HG02642 (cell line): ENCODE data around the gene ACSL6.

Source experiments
- ATAC-seq: cut with Tn5 transposase; IDR thresholded peaks from one replicate; pipeline ENCODE4 v1.9.1; 2021; ENCODE audit warnings: mild to moderate bottlenecking; ENCODE audit not compliant: unreplicated experiment, poor library complexity

The ACSL6 gene

GRCh38 chr5:132001647-132002561, 9.6 kb downstream of the ACSL6 start:
- ATAC-seq: no peak

DNA sequence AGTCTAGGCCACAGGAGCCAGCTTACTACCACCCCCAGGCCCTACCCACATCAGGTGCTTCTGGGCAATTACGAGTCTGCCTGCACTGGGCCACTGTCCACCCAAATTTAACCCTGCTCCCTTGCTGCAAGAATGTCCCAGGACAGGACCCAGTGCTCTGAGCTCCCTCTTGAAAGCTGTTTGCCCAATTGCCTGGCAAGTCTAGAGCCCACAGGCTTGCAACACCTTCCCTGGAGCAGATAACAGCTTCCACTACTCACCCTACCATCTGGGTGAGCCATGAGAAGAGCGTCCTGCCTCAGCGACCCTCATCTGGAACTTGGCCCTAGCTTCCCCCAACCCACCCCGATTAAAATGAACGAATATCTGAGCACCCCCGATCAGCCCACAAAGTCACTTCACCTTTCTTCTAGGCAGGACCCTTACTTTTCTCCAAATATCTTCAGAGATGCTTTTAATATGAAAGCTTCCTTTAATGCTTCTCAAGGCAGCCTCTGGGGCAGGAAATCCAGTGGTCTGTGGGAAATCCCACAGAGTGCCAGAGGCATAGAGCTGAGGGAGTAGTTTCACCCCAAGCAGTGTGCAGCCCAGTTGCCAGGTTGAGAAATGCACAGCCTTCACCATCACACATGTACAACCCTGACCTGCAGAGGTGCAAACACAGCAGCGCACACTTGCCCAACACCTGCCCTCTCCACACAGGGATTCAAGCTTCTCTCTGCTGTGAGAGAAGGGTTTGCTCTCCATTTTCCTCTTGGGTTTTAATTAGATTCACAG, 10.6 kb downstream of the ACSL6 start:
- ATAC-seq: no peak

GRCh38 chr5:132000241-132000490, 11.3 kb downstream of the ACSL6 start:
- no peak for ATAC-seq

- no peak for ATAC-seq
These were observed 11.8 kb downstream of the ACSL6 start for GRCh38 chr5:131999441-132000240.

DNA sequence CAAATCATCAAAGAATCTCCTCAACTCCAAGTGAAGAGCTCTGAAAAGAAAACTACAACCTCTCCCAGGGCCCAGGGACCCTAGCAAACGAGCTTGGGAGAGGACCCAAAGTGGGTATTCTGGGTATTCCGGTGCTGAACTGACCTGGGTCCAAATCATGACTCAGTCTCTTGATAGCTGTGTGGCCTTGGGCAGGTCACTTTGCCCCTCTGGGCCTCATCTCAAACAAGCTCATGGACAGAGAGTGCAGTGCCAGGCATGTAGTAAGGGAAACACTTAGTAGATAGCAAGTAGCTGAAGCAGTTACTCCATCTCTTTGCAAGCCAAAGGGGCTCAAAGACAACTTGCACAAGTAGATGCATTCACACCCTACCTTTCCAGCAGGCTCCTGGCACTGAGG, 12.4 kb downstream of the ACSL6 start:
- no peak for ATAC-seq

DNA sequence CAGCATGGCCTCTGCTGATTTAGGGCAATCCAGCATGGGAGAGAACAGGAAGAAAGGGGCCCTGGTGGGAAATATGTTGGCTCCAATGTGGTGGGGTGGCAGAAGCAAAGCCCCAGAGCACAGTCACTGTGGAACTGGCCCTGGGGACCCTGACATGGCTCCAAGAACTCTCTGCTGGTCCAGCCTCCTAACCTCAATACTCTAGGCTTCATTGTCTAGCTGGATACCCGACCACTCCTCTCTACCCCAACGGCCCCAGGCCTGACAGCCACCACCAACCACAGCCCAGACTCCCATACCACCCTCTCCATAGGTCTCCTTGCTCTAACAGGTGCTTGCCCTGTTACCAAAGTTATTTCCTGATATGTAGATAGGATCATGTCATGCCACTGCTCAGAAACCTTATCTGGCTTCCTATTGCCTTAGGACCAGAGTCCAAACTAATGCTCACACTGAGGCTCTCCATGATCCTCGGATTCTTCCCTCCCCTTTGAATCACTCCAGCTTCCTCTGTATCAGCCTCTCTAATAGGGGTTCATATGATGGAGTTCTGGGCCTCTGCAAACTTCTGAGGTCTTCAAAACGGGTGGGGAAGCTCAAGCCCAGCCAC, 12.9 kb downstream of the ACSL6 start:
- ATAC-seq: no peak

GRCh38 chr5:131997727-131998117, 13.7 kb downstream of the ACSL6 start:
- no peak for ATAC-seq

DNA sequence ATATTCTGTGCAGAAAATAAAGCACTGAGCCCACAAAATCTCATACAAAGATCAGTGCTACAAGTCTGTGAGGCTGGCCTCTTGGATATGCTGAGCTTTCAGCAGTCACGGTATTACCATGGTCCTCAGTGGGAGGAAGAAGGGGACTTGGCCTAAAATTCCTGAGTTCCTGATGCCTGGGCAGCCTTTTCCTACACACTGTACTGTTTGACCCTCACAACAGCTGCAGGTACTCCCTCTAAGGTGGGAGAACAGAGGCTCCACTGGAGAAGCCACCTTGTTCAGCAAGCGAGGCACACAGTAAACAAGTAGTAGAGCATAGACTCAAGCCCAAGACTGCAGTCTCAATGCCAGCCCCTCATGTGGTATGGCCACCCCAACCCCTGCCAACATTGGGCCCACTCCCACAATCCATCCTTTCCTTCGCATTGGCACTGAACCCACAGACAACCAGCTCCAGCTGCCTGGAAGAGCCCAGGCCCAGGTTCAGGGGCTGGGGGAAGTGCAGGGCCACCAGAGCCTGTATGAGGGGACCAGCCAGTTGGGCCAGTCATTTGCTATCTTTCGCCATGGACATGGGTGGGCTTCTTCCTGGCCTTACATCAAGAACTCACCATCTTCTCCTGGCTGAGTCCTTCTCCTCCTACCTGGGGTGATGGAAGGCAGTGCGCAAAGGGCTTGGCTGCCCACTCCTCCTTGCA, 14.3 kb downstream of the ACSL6 start:
- no peak for ATAC-seq

- ATAC-seq: no peak
These were observed 15.0 kb downstream of the ACSL6 start for GRCh38 chr5:131996210-131997025.

DNA sequence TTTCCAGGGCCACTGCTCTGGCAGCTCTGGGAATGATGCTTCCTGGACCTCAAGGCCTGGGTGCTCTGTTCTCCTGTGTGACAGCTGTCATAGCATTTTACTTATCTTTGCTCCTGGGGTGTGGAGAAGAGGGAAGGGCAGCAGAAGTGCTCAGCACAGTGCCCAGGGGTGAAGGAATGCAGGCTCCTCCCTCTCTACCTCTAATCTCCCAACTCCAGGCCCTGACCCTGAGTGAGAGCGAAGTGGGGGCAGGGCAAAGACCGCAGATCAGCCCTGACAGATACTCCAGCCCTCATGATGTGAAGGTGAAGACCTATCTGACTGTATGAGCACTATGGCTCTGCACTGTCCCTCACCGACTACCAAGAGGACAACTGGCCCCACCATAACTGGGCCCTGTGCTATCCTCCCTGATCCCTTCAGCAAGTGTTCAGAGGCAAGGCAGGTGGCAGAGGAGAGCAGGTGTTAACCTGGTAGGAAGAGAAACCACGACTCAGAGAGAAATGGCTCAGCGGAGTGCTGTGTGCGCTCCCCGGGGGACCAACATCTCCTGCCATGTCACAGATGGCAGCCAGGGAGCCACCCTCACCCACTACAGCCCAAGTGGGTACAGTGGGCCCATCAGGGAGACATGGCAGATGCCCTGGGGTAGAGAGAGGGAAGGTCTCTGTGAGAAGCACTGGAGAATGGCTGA, 16.8 kb downstream of the ACSL6 start:
- no peak for ATAC-seq

DNA sequence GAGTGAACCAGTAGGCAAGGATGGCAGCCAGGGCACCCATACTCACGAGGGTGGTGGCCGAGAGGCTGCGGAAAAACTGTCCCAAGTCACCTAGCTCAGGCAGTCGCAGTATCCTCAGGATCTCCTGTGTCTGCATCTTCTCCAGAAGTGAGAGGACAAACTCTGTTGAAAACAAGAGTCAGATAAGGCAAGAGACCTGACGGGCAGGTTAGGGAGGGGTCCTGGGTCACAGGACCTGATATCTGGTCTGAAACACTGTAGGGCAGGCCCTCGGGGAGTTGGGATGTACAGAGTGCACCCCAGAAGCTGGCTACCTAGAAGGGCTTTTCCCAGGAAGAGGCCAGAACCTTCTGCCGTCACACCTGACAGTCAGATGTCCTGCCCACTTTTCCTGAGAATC, 17.4 kb downstream of the ACSL6 start:
- no peak for ATAC-seq

DNA sequence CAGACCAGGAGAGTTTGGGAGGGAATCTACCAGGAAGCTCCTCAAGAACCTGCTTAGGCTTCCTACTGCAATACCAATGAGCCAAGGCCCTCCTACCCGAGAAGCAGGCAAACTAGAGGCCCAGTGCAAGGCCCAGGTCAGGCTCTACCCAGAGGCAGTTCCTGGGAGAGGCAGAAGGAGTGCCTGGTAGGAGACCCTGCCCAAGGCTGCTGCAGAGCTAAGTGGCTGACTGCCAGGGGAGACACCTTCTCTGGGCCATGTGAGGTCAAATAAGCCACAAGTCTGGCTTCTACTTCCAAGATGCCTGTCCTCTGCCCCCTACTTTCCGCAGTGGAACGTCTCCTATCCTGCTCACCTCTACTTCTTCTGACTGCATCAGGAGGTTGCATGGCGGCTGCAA, 17.8 kb downstream of the ACSL6 start:
- no peak for ATAC-seq

DNA sequence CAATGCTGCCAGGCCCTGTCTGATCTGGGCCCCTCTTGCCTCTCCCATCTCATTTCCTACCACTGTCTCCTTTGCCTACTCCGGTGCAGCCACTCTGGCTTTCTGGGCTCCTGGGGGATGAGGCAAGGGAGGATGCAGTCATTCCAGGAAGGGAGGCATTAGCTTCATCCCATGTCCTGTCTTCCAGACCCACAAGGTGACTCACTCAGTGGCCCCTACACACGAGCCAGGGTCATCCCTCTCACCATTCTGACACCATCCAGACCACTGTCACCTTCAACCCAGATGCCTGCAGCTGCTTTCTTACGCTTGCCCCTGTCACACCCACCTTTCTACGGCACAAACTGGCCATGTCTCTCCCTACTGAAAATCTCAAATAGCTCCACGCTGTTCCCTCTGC, 19.1 kb downstream of the ACSL6 start:
- no peak for ATAC-seq

DNA sequence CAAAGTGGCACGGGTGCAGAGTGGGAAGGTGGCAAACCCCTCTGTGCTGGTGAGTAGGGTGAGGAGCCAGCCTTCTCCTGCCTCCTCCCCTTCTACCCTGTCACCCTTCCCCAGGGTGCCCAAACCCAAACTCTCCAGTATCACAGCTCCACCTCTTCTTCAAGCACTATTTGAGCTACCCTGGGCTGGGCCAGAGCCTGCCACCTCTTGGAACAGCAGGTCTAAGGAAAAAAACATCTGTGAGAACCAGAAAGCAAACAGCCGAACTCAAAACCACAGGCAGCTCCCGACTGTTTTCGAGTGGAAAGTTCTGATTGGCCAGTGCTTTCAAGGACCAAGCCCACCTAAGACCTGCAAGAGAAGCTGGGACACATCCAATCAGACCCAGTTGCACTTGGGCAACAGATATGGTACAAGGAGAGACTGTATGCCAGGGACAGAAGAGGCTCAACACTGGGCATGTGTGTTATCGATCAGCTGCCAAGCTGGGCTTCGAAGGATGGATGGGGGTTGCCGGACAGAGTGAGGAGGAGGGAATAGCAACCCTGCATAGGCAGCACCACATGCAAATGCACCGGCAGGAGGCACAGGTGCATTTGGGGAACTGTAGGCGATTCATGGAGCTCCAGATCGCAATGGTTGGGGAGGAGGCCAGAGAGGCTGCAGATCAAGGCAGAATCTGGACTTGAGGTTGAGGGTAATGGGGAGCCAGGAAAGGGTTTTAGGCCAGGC, 19.7 kb downstream of the ACSL6 start:
- no peak for ATAC-seq

GRCh38 chr5:131990716-131991115, 20.7 kb downstream of the ACSL6 start:
- no peak for ATAC-seq

GRCh38 chr5:131988601-131989000, 22.9 kb downstream of the ACSL6 start:
- ATAC-seq: no peak

GRCh38 chr5:131987251-131987650, 24.2 kb downstream of the ACSL6 start:
- ATAC-seq: no peak
